Mesodermal cell (in vitro differentiated cells): Measurements from ENCODE around the gene WDR6.

Experiments used
- H3K27ac ChIP-seq: 2 replicates; pipeline ENCODE4 v1.7.0; 2013; ENCODE audit warnings: mild to moderate bottlenecking, low read depth, low read length, moderate library complexity; ENCODE audit not compliant: severe bottlenecking
- H3K36me3 ChIP-seq: 2 replicates; pipeline ENCODE4 v1.7.1; 2013; ENCODE audit warnings: mild to moderate bottlenecking, low read length, moderate library complexity; ENCODE audit not compliant: control insufficient read depth, insufficient read depth
- H3K4me1 ChIP-seq: one replicate; pipeline ENCODE4 v1.7.1; 2013; ENCODE audit warnings: mild to moderate bottlenecking, low read length; ENCODE audit not compliant: insufficient read depth, control insufficient read depth, poor library complexity, severe bottlenecking
- H3K4me3 ChIP-seq: 2 replicates; pipeline ENCODE4 v1.7.0; 2013; ENCODE audit warnings: low read length, control low read depth, mild to moderate bottlenecking; ENCODE audit not compliant: insufficient read depth, poor library complexity, severe bottlenecking; ENCODE audit errors: extremely low read depth
- H3K9me3 ChIP-seq: 2 replicates; pipeline ENCODE4 v1.7.1; 2013; ENCODE audit warnings: mild to moderate bottlenecking, low read length, moderate library complexity; ENCODE audit not compliant: control insufficient read depth
- WGBS, 2 experiments: methylation state at CpG; one replicate each; pipeline ENCODE4 v1.1.5; 2013; ENCODE audit warnings: missing lambda C conversion rate in 2 of 2; ENCODE audit not compliant: insufficient coverage in 2 of 2; 5-methylcytosine and 5-hydroxymethylcytosine counted together

WDR6 gene

GRCh38 chr3:49034650-49035049 lies 27.5 kb downstream of the WDR6 start:
- WGBS, 2 experiments, result 90 to 94% methylated on average over 2 of the region's 2 CpGs
- Histone ChIP-seq H3K36me3 (peaks cover 94% of the 10 kb centered on the region), H3K27ac (no peak overlapping the region)

GRCh38 chr3:49035281-49035680 lies 28.1 kb downstream of the WDR6 start:
- Histone ChIP-seq H3K4me1 (no peaks in the 10 kb centered on the region), H3K4me3 (no peak overlapping the region), H3K36me3 (peaks cover 94% of the 10 kb centered on the region), H3K27ac (no peak overlapping the region), H3K9me3 (no peaks in the 10 kb centered on the region)
- WGBS, 2 experiments, result 93 to 94% methylated on average over 2 to 3 of the region's 3 CpGs

More at GRCh38 chr3:49034650-49035049, 27.5 kb downstream of the WDR6 start:
- no peaks in the 10 kb centered on the region for H3K4me1 ChIP-seq
- no peak overlapping the region for H3K4me3 ChIP-seq
- H3K9me3 ChIP-seq, result no peaks in the 10 kb centered on the region

GRCh38 chr3:49053543-49053942 lies 46.4 kb downstream of the WDR6 start:
- Histone ChIP-seq H3K4me1 (no peaks in the 10 kb centered on the region), H3K9me3 (no peaks in the 10 kb centered on the region), H3K36me3 (peaks cover 90% of the 10 kb centered on the region), H3K4me3 (no peak overlapping the region), H3K27ac (no peak overlapping the region)
- WGBS, 2 experiments, result 100% methylated on average over 1 of the region's 1 CpG; no CpG with 5 or more reads in 1 of the 2 experiments

GRCh38 chr3:49054344-49054862 lies 47.2 kb downstream of the WDR6 start:
- H3K9me3 ChIP-seq, result no peaks in the 10 kb centered on the region
- no peaks in the 10 kb centered on the region for H3K4me1 ChIP-seq
- WGBS, 2 experiments, result no CpG with 5 or more reads among the region's 2 CpGs
- H3K4me3 ChIP-seq, result no peak overlapping the region
- H3K36me3 ChIP-seq, result peaks cover 84% of the 10 kb centered on the region
- H3K27ac ChIP-seq, result no peak overlapping the region

- Histone ChIP-seq H3K9me3 (no peaks in the 10 kb centered on the region), H3K36me3 (peaks cover 86% of the 10 kb centered on the region), H3K4me1 (no peaks in the 10 kb centered on the region), H3K27ac (no peak overlapping the region), H3K4me3 (no peak overlapping the region)
- 95 to 100% methylated on average over 10 of the region's 10 CpGs for WGBS, 2 experiments
These were observed 50.1 kb downstream of the WDR6 start for GRCh38 chr3:49057268-49057667.

- Histone ChIP-seq H3K4me1 (no peaks in the 10 kb centered on the region), H3K27ac (no peak overlapping the region), H3K36me3 (peaks cover 83% of the 10 kb centered on the region), H3K9me3 (no peaks in the 10 kb centered on the region), H3K4me3 (no peak overlapping the region)
- 86 to 98% methylated on average over 7 of the region's 7 CpGs for WGBS, 2 experiments
These were observed 50.8 kb downstream of the WDR6 start for GRCh38 chr3:49058011-49058410.
